ENCODE data around the gene ZNF564.
"Not testable (repeated sequence)": the region's sequence is repeated elsewhere in the genome, so short reads cannot be mapped to it uniquely, and the experiment has no call there.

The ZNF564 gene

DNA sequence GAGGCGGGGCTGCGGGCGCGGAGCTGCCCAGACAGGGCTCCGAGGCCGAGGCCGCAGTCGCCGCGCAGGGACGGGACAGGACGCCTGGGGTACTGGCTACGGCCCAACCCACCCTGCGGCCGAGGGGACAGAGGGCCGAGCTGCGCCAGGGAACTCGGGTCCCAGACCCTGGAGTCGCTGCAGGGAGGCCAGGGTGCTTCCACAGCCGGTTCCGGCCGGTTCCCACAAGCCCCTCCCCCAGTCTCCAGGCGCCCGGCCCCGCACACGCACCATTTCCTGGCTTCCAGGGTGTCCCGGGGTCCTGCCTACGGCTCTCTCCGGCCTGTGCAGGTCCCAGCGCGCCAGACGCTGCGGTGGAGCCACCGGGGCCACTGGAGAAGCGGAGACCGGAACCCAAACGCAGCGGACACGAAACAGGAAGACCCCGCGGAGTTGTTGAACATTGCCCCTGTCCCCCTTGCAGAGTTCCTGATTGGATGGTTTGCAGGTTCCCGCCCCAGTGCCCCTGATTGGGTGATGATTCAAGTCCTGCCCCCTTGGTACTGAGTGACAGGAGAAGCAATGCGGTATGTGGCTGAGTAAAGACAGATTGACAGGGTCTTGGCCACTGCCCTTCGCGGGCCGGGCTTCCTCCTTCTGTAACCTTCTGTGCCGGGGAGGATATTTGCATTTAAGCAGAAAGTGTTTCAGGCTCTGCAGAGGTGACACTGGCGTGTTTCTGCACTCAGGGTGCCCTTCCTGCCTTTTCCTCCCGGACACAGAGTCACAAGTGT is at the start of gene ZNF564:
Gene ZNF564, minus strand, starts transcription at position 423 of the 773 bp plus-strand sequence. Its CDS starts 150 bp downstream, at position 273.
- DNase-seq = peak; percentile 84 to 85

DNA sequence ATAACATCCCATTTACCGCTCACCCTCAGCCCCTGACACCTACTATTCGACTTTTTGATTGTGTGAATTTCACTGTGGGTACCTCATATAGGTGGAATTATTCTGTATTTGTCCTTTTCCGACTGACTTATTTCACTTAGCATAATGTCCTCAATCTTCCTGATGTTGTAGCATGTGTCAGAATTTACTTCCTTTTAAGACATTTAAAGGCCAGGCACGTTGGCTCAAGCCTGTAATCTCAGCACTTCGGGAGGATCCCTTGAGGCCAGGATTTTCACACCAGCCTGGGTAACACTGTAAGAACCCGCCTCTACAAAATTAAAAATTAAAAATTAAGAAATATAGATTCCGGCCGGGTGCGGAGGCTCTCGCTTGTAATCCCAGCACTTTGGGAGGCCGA is 46.3 kb upstream of the ZNF564 start:
- no peak for DNase-seq

DNA sequence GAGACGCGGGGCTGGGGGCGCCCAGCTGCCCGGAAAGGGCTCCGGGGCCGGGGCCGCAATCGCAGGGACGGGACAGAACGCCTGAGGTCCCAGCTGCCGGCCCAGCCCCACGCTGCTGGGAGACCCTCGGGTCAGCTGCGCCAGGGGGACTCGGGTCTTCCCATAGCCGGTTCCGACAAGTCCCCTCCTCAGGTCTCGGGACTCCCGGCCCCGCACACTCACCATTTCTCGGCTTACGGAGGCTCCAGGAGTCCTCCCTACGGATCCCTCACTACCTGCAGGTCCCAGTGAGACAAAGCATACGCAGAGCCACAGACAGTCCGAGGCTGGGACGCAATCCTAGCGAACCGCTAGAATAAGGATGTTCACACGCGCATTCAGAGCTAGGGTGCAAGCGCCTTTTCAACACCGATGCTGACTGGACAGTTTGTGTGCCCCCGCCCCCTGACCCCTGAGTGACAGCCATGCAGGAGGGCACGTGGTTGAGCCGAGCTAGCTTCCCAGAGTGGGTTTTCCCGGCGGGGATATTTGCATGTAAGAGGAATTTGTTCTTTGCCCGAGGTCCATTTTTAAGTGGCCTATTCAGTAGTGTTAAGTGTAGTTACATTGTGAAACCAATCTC is 45.8 kb upstream of the ZNF564 start:
- no peak for DNase-seq

DNA sequence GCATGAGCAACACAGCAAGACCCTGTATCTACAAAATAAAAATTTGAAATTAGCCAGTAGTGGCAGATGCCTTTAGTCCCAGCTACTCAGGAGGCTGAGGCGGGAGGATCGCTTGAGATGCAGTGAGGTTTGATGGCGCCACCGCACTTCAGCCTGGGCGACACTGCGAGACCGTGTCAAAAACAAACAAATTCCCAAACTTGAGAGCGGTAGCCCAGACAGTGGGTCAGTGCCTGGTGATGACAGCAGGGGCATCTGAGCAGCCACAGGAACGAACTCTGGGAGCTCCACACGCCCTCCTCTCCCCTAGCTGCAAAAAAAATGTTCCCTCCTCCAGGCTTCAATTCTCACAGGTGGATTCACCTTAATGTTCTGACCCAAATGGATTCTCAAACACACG is 45.2 kb upstream of the ZNF564 start:
- no peak for DNase-seq

DNA sequence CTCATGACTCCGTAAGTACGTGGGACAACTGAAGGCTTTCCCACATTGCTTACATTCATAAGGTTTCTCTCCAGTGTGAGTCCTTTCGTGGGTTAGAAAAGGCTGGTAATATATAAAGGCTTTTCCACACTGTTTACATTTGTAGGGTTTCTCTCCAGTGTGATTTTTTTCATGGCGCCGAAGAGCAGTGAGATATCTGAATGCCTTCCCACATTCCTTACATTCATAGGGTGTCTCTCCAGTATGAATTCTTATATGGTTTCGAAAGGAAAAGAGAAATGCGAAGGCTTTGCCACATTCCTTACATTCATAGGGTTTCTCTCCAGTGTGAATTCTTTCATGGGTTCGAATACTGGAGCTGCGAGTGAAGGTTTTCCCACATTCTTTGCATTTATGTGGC is 29.8 kb upstream of the ZNF564 start:
- no peak for DNase-seq

DNA sequence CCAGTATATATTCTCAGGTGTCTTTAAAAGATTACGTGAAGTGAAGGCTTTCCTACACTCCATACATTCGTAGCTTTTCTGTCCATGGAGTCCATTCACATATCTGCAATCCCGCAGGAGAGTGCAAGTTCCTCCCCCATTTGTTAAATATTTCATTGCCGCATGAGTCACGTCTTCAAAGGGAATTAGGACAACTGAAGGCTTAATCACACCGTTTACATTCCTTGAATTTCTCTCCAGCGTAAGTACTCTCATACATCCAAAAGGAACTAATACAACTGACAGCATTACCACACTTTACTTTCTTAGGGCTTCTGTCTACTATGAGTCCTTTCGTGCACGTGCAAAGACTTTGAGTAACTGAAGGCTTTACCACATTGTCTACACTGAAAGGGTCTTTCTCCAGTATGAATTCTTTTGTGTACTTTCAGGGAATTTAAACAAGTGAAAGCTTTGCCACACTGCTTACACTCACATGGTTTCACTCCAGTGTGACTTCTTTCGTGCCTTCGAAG is 29.0 kb upstream of the ZNF564 start:
- no peak for DNase-seq

DNA sequence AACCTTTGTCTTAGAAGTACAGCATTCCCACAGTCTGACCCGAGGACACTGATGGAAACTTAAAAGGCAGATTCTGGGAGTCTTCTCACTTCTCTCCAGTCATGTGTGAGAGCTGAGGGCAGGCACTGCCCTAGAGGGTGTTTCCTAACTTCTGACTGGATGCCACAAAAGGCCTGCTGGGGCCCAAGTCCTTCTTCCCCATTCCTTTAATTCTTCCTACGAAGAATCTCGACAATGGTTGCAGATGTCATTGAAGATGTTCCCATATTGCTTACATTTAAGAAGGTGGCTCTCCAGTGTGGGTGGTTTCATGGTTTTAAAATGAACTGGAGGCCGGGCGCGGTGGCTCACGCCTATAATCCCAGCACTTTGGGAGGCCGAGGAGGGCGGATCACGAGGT is 27.4 kb upstream of the ZNF564 start:
- DNase-seq = no peak

DNA sequence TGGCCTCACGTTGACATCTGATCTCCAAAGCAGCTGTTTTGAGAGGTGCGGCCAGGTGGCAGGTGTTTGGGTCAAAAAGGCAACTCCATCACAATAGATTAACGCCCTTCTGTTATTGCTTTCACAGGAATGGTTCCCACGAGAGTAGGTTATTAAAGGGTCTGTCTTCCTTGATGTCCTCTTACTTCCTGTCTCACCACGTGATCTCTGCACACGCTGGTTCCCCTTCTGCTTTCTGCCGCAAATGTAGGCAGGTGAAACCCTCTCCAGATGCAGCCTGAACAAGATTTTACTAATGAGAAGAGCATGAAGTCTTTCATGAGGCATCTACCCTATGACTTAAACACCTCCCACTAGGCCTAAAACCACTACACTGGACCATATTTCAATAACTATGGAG is 22.8 kb upstream of the ZNF564 start:
- DNase-seq = no peak

DNA sequence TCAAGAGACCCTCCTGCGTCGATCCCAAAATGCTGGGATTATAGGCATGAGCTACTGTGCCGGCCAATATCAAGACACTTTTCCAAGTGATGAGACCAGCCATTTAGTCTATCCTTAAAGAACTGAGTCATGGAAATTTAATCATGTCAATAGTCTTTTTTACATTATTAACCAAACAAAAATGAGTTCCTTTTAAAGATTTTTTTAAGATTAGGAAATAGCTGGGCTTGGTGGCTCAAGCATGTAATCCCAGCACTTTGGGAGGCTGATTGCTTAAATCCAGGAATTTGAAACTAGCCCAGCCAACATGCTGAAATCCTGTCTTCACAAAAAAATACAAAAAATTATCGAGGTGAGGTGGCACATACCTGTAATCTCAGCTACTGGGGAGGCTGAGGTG is 16.7 kb upstream of the ZNF564 start:
- DNase-seq = no peak

DNA sequence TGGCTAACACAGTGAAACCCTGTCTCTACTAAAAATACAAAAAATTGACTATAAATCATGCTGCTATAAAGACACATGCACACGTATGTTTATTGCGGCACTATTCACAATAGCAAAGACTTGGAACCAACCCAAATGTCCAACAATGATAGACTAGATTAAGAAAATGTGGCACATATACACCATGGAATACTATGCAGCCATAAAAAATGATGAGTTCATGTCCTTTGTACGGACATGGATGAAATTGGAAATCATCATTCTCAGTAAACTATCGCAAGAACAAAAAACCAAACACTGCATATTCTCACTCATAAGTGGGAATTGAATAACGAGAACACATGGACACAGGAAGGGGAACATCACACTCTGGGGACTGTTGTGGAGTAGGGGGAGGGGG is 15.1 kb upstream of the ZNF564 start:
- DNase-seq = not testable (repeated sequence)

DNA sequence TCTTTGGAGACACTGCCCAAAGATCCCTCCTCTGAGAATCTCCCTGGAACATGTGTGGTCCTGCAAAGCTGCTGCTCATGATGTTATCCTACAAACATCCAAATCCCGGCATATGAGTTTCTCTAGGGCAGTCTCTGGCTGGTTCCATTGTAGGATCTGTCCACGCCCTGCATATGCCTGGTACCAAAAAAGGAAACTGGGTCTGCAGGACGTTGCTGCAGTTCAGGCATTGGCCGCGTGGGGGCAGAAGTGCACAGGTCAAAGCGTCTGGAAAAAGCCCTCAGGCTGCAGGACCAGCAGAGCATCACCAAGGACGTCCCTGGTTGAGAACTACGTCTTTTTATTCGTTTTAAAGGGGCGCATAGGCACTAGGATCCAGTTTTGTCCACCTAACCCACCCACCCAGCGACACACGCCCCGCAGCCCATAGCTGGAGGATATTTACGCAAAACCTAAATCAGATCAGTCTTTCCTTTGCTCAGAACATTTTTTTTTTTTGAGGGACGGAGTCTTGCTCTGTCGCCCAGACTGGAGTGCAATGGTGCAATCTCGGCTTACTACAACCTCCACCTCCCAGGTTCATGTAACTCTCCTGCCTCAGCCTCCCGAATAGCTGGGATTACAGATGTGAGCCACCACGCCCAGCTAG is 12.9 kb upstream of the ZNF564 start:
- peak; percentile 89 to 95 for DNase-seq

DNA sequence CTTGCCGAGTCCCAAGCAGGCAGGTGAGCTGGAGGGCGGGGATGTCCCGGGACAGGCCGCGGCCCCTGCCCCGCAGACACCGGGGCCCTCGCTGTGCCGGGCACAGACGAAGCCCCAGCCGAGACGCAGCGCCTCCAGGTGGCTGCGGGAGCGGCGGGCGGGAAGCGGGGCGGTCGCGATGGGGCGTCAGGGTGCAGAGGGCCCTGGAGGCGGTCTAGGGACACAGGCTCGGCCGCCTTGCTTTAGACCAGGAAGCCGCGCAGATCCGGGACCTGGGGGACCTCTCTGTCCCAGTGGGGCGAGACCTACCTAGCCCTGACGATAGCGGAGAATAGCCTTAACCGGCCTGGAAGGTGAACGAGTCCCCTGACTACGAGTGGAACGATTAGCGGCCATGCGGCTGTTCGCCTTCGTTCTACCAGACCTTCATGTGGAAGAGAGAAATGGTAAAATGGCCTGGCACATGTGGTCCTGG is 4.2 kb upstream of the ZNF564 start:
- no peak for DNase-seq

DNA sequence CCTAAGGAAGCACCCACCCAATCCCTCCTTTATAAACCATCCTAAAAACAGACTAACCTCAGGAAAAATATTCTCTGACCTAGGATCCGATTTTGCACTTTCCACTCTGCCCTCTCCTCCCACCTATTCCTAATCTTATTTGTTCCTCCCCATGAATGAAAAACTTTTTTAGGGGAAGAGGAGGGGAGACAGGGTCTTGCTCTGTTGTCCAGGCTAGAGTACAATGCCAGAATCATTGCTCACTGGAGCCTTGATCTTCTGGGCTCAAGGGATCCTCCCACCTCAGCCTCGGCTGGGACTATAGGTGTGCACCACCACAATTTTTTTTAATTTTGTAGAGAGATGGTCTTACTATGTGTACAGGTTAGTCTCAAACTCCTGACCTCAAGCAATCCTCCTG is 4.4 kb downstream of the ZNF564 start:
- no peak for DNase-seq

DNA sequence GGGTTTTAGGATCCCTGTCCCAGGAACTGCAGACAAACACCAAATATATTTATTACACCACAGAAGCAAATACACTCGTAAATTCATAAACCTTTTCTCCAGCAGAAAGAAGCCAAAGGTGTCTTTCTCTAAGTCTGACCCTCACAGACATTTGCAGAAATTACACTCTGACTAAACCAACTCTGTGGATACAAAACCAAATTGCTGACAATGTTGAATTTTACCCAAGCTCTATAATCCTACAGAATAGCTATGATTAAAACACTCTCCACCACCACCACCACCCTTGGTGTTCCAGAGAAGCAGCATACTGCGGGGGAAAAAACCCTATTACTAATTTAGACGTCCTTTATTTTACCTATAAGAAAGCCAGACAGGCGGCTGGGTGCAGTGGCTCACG is 5.2 kb downstream of the ZNF564 start:
- no peak for DNase-seq

DNA sequence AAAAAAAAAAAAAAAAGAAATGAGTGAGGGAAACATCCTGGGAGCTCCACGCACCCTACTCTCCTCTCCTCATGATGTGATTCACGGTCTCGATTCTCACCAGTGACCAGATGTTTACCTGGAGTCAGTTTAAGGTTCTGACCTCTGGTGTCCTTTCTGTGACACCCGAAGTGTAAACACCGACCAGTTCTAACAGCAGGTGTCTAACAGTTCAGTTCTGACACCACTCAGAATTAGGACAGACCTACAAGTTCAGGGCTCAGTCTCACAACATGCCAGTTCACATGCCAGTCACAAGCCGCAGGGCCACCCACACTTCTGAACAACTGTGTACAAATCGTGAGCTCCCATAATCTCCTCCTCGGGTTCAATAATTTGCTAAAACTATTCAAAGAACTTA is 6.0 kb downstream of the ZNF564 start:
- no peak for DNase-seq

DNA sequence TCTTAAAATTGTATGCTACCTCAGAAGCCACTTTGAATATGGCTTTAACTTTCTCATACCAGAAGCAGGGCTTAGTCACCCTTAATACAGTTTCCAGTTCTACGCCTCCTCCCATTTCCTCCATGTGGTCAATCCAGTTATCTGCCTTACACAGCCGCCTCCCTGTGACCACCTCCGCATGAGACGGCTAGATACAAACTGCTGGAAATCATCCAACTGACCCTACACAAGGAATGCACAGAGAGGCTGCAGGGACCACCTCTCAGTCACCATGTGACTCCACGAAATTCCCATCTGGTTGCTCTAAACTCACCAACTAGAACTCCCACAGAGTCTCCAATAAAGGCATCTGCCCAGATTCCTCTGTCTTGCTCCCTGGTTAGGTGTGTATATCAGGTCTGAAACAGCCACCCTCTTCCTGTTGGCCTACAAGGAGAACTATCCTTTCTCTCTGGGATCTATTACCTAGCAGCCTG is 6.8 kb downstream of the ZNF564 start:
- no peak for DNase-seq

DNA sequence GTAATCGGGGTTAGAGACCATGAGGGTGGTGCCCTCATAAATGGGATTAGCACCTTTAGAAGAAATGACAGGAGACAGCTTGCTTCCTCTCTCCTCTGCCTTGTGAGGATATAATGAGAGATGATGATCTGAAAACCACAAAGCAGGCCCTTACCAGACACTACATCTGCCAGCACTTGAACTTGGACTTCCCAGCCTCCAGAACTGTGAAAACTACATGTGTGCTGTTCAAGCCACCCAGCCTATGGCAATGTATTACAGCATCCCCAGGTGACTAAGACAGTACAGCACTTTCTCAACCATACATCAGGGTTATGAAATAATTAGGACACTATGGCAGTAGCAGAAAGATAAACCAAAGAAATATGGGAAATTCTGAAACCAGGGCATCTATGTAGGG is 7.4 kb downstream of the ZNF564 start:
- DNase-seq = no peak

DNA sequence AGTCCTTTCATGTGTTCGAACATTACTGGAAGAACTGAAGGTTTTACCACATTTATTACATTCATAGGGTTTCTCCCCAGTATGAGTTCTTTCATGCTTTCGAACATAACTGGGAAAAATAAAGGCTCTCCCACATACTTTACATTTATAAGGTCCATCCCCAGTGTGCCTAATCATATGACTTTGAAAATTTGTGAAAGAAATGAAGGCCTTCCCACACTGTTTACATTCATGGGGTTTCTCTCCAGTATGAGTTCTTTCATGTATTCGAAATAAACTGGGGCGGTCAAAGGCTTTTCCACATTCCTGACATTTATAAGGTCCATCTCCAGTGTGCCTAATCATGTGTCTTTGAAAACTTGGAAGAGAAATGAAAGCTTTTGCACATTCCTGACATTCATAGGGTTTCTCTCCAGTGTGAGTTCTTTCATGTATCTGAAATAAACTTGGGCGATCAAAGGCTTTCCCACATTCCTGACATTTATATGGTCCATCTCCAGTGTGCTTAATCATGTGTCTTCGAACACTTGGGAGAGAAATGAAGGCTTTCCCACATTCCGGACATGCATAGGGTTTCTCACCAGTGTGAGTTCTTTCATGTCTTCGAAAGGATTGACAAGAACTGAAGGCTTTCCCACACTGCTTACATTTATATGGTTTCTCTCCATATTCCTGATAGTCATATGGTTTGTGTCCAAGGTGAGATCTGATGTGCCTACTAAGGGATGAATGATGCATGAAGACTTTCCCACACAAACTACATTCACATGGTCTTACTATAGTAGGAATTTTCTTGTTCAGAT is 24.0 kb downstream of the ZNF564 start:
- DNase-seq = no peak

DNA sequence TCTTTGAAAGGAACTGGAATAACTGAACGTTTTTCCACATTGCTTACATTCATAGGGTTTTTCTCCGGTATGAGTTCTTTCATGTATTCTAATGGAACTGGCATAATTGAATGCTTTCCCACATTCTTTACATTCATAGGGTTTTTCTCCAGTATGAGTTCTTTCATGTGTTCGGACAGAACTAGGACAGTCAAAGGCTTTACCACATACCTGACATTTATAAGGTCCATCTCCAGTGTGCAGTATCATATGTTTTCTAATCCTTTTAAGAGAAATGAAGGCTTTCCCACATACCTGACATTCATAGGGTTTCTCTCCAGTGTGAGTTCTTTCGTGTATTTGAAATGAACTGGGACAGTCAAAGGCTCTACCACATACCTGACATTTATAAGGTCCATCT is 24.7 kb downstream of the ZNF564 start:
- no peak for DNase-seq

DNA sequence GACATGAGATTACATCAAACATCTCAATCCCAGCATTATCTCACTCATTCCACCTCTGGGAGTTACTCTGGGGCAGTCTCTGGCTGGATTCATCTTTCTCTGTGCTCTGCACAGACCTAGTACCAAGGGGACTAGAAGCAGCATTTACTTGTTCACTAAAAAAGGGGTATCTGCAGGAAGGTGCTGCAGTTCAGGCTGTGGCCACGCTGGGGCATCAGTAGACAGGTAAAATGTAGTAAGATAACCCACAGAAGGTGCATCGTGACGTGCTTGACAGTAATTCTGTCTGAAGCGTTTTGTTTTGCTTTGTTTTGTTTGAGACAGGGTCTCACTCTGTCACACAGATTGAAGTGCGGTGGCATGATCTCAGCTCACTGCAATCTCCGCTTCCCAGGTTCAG is 29.3 kb downstream of the ZNF564 start:
- DNase-seq = no peak

DNA sequence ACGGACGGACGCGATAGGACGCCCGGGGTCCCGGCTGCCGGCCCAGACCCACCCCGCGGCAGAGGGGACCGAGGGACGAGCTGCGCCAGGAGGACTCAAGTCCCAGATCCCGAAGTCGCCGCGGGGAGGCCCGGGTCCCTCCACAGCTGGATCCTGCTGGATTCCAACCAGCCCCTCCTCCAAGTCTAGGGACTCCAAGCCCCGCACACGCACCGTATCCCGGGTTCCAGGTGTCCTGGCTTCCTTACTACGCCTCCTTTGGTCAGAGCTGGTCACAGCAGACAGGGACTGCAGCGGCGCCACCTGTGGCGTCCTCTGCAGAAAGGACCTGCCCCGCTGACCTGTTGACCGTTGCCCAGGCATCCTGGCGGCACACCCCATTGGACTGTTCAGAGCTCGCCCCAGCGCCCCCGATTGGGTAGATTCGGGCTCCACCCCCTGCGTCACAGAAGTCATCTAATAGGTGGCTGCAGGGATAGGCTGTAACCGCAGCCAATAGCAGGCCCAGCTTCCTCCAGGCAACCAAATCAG is 37.7 kb downstream of the ZNF564 start:
- DNase-seq = no peak

DNA sequence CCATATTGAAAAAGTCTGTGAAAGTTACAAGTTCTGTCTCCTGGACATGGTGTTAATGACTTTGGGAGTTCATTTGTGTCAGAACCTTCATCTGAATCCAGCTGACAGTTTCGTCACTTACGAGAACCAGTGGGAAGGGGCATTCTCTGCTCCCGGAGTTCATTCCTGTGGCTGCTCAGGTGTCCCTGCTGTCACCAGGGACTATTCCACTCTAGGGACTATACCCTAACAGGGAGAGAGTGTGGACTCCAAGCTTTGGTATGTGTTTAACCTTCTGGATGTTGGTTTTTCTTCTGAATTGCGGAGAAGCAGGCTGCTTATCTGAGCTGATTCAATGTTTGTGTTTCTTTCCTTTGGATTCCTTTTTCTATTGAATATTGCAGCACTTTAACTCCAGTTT is 54.2 kb downstream of the ZNF564 start:
- DNase-seq = no peak

DNA sequence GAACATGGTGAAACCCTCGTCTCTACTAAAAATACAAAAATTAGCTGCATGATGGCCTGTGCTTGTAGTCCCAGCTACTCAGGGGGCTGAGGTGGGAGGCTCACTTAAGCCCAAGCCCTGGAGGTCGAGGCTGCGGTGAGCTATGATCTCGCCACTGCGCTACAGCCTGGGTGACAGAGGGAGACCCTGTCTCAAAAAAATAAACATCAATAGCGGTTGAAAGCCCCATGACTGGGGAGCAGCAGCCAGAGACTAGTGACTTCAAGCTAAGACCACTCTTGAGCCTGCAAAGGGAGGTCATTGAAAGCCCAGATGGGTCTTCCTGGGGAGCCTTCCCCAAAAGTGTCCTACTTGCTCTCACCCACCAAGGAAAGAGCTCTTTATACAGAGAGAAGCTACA is 54.8 kb downstream of the ZNF564 start:
- no peak for DNase-seq
